Measurements from ENCODE around the gene TASOR2.

The TASOR2 gene

GRCh38 chr10:5679606-5680005 is 5.0 kb upstream of the TASOR2 start:
- DNase-seq (ENCODE audit: low read depth in 3 of 3, low spot score in 1 of 3): no peak

- no peak for DNase-seq (ENCODE audit: low read depth in 3 of 3, low spot score in 1 of 3)
Observed at GRCh38 chr10:5681930-5682329, 2.7 kb upstream of the TASOR2 start.

- no peak for DNase-seq (ENCODE audit: low read depth in 3 of 3, low spot score in 1 of 3)
Observed at GRCh38 chr10:5683065-5683464, 1.6 kb upstream of the TASOR2 start.

- DNase-seq (ENCODE audit: low read depth in 3 of 3, low spot score in 1 of 3): peak in 2 of 3 donors; percentile 13 to 43
Observed at GRCh38 chr10:5684971-5685763, 529 bp downstream of the TASOR2 start.

GRCh38 chr10:5685764-5686240 is 1.2 kb downstream of the TASOR2 start:
- DNase-seq (ENCODE audit: low read depth in 3 of 3, low spot score in 1 of 3): no peak

- no peak for DNase-seq (ENCODE audit: low read depth in 3 of 3, low spot score in 1 of 3)
Observed at GRCh38 chr10:5688587-5688986, 3.9 kb downstream of the TASOR2 start.

GRCh38 chr10:5691786-5692185 is 7.1 kb downstream of the TASOR2 start:
- DNase-seq (ENCODE audit: low read depth in 3 of 3, low spot score in 1 of 3): no peak

GRCh38 chr10:5692461-5693358 is 8.1 kb downstream of the TASOR2 start:
- DNase-seq (ENCODE audit: low read depth in 3 of 3, low spot score in 1 of 3): peak in 2 of 3 donors; percentile 20 to 42

GRCh38 chr10:5694573-5694972 is 9.9 kb downstream of the TASOR2 start:
- no peak for DNase-seq (ENCODE audit: low read depth in 3 of 3, low spot score in 1 of 3)

GRCh38 chr10:5697342-5697741 is 12.7 kb downstream of the TASOR2 start:
- no peak for DNase-seq (ENCODE audit: low read depth in 3 of 3, low spot score in 1 of 3)

GRCh38 chr10:5698062-5698461 is 13.4 kb downstream of the TASOR2 start:
- DNase-seq (ENCODE audit: low read depth in 3 of 3, low spot score in 1 of 3): no peak

GRCh38 chr10:5708356-5708755 is 23.7 kb downstream of the TASOR2 start:
- DNase-seq (ENCODE audit: low read depth in 3 of 3, low spot score in 1 of 3): no peak

GRCh38 chr10:5709865-5710264 is 25.2 kb downstream of the TASOR2 start:
- DNase-seq (ENCODE audit: low read depth in 3 of 3, low spot score in 1 of 3): no peak

- no peak for DNase-seq (ENCODE audit: low read depth in 3 of 3, low spot score in 1 of 3)
Observed at GRCh38 chr10:5710859-5711258, 26.2 kb downstream of the TASOR2 start.

- no peak for DNase-seq (ENCODE audit: low read depth in 3 of 3, low spot score in 1 of 3)
Observed at GRCh38 chr10:5711642-5712041, 27.0 kb downstream of the TASOR2 start.

- no peak for DNase-seq (ENCODE audit: low read depth in 3 of 3, low spot score in 1 of 3)
Observed at GRCh38 chr10:5719546-5719945, 34.9 kb downstream of the TASOR2 start.

- no peak for DNase-seq (ENCODE audit: low read depth in 3 of 3, low spot score in 1 of 3)
Observed at GRCh38 chr10:5720182-5720581, 35.5 kb downstream of the TASOR2 start.

- DNase-seq (ENCODE audit: low read depth in 3 of 3, low spot score in 1 of 3): no peak
Observed at GRCh38 chr10:5723692-5724091, 39.1 kb downstream of the TASOR2 start.

GRCh38 chr10:5730766-5731165 is 46.1 kb downstream of the TASOR2 start:
- DNase-seq (ENCODE audit: low read depth in 3 of 3, low spot score in 1 of 3): no peak

GRCh38 chr10:5731559-5731958 is 46.9 kb downstream of the TASOR2 start:
- DNase-seq (ENCODE audit: low read depth in 3 of 3, low spot score in 1 of 3): no peak

- no peak for DNase-seq (ENCODE audit: low read depth in 3 of 3, low spot score in 1 of 3)
Observed at GRCh38 chr10:5732141-5732540, 47.5 kb downstream of the TASOR2 start.

All from stimulated activated CD4-positive, alpha-beta T cell treated with anti-CD3 and anti-CD28 coated beads, TNF-alpha, amount 100 ng/mL, for 1 hour (primary cell).